IPS-NIHi7 (cell line): ENCODE results near the gene OXER1.

Source experiments
- DNase-seq: peaks from one replicate; pipeline ENCODE4 v3.0.0; 2012; ENCODE audit warnings: mixed read lengths; ENCODE audit errors: extremely low spot score

Gene OXER1

GRCh38 chr2:42770288-42771131 lies 6.6 kb upstream of the OXER1 start:
- DNase-seq, result peak; percentile 94

GRCh38 chr2:42769583-42770287 lies 5.8 kb upstream of the OXER1 start:
- DNase-seq, result no peak

DNA sequence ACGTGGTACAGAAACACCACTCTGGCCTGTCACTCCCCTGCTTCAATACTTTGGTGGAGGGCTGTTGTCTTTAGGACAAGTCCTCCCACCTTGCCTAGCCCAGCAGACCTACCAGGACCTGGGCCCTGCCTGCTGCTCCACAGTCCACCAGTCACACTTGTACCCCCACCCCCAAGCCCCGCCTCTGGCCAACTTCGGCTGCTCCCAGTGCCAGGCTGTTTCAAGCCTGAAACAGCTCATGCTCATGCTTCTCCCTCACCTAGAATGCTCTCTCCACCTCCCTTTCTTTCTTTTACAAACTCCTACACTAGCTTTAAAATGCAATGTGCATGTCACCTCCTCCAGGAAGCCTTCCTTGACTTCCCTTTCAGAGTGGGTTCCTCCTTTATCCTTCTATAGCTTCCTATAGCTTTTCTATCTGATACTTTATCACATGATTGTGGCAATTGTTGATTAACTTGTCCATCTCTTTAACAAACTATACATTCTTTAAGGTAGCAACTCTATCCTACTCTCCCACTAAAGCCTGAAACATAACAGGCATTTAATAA lies 4.8 kb upstream of the OXER1 start:
- no peak for DNase-seq

GRCh38 chr2:42767899-42768705 lies 4.2 kb upstream of the OXER1 start:
- DNase-seq, result no peak

DNA sequence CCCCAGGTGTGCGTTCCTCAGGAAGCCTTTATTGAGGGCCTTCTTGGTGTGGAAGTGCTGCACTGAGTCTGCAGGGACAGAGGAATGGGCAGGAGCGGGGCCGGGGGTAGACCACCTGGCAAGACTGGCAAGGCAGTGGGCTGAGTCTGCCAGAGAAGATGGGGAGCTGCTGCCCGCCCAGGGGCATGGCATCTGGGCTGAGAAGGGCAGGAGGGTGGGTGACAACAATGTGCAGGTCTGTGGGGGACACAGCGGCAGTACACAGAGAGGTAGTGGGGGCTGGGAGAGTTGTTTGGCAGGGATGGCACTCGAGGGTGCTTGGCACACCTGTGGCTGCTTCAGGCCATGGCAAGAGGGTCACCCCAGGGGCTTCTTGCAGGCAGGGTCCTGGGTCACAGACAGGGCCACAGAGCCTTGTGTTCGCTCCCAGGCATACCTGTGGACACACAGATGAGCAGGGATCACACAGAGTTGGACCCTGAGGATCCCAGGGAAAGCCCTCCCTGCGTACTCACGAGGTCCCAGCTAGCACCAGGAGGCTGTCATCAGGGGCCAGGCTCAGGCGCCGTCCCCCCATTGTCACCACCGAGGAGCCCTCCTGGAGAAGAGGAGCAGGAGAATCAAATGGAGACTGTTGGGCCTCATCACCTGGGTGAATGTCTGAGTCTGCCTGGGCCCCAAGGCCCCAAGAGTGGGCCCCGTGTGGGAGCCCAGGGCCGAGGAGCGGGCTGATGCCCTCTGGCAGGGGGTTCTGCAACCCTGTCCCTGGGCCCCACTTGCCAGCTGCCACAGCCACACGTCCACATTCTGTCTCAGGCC lies 3.4 kb upstream of the OXER1 start:
- no peak for DNase-seq

DNA sequence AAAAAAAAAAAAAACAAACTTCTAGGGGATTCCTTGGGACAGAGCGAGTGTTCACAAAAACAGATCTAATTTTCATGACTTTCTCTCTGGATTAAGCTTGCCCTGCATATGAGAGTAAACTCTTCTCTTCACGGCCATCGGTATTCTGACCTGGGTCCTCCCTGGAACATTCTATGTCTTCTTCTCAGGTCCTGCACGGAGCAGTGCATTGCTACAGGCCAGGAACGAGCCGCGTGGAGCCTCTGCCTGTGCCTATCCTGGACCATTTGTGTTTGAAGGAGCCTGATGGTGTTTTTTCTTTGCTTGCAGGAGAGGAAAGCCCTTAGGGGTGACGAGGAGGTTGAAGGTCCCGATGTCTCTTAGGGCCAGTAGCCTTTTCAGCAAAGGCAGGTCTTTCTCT lies 1.8 kb upstream of the OXER1 start:
- DNase-seq, result no peak

DNA sequence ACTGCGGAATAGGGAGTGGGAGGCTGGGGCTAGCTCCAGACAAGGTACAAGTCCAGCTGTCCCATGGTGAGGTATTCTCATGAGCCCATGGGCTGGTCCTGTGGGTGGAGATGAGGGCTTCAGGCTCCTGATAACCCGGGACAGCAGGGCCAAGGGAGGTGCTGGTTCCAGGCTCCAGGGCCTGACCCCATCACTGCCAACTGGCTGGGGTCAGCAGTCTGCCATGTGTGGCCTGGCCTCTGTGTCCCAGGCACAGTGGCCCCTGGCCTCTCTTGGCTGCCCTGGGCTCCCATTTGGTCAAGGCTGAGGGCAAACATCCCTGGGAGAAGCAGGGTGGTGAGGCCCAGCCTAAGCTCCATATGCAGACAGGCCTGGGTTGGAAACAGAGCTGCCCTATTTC lies 966 bp upstream of the OXER1 start:
- no peak for DNase-seq

DNA sequence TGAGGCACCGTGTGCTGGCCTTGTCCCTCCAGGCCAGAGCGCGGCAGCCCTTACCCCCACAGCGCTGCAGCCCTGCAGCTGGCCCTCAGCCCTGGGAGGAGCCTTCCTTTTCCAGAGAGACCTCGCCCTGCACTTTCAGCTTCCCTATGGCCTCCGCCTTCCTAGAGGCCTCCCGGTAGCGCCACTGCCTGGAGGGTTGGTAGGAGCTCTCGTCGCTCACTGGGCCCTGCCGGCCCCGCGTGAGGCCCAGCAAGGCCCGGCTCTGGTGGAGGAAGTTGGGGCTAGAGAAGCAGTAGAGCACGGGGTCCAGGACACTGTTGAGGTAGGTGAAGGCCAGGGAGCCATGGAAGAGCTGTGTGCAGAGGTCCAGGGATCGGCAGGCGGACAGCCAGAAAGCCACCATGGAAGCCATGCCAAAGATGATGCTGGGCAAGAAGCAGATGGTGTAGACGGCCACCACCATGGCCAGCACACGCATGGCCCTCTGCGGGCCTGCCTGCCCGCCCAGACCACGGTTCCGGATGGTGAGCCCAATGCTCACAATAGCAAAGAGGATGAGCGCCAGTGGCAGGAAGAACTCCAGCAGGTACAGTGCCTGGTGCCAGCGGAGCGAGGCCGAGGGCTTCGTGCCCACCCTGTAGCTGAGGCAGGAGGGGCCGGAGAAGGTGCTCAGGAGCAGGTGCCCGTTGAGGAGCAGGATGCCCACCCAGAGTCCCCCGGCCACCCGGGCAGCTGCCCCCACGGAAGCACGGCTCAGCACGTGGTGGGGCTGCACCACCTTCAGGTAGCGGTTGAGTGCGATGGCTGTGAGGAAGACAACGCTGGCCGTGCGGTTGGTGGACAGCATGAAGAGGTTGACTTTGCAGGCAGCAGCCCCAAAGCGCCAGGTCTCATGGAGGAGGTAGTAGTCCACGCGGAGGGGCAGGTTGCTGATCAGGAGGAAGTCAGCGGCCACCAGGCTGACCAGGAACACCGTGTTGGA lies 821 bp downstream of the OXER1 start:
- DNase-seq, result no peak

DNA sequence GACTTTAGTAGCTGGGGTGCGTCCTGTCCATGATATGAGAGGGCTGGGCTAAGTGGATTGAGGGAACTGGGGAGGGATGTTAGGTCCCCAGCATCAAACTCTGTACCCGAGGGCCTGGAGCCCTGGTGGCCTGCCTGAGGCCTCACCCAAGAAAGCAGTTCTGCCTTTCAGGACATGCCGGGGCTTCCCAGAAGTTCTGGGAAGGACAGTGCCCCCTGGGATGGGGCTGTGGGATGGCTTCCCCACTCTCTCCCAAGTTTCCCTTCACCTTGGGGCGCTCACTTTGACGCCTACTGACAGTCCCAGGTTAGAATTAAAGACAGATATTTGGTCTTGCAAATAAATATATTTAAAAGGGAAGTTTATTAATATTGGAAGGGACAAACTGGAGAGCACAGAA lies 1.8 kb downstream of the OXER1 start:
- DNase-seq, result no peak

- no peak for DNase-seq
These were observed 2.4 kb downstream of the OXER1 start for GRCh38 chr2:42761554-42761953.

DNA sequence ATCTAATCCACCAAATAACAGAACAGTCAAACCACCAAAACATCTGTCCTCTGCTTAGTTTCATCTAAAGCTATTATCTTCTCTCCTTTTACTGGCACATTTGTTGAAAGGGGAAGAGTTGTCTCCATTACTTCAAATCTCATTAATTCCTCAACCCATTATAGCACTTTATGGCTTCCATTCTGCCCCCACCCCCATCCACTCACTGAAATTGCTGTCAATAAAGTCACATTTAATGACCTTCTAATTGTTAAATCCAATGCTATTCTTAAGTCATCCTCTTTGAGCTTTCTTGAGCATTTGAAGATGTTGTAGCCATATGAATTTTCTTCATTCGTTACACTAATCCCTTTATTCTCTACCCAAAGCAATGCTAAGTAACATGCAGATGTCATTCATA lies 5.2 kb downstream of the OXER1 start:
- DNase-seq, result no peak

- DNase-seq, result no peak
These were observed 5.8 kb downstream of the OXER1 start for GRCh38 chr2:42757981-42758740.

DNA sequence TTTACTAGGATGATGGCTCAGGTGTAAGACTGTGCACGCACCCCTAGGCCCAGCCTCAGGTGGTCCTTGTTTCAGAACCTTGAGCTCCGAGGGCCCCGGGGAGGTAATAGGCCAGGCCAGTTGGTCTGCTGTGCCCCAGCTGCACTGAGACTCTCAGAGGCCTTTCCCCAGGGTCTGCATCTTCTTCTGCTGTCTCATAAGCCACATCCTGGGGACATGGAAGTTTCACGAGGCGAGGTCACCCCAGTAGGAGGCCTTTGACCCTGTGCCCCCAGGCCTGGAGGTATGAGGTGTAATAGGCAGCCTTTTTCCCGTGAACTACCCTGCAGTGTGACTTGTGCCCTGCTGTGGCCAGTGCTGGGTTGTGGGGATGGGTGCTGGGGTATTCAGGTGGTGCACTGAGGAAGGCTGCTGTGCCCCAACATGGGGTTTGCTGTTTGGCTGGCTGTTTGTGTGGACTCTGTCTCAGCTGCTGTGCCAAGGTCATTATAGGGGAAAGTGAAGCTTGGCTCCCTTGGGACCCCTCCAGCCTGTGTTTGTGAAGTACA lies 6.9 kb downstream of the OXER1 start:
- no peak for DNase-seq

- no peak for DNase-seq
These were observed 7.7 kb downstream of the OXER1 start for GRCh38 chr2:42756150-42756775.

GRCh38 chr2:42755191-42755880 lies 8.6 kb downstream of the OXER1 start:
- no peak for DNase-seq

GRCh38 chr2:42754776-42755140 lies 9.2 kb downstream of the OXER1 start:
- no peak for DNase-seq

- DNase-seq, result no peak
These were observed 9.7 kb downstream of the OXER1 start for GRCh38 chr2:42754021-42754775.
